Measurements from ENCODE around the gene THSD4.

- TF ChIP-seq CTCF (IDR thresholded peaks at IDR 0.05) = no peak
- TF ChIP-seq GATA3 (IDR thresholded peaks at IDR 0.05; ENCODE audit: borderline replicate concordance) = no peak; the same call in 1 of the 2 replicates
- no peak for TF ChIP-seq MYC (IDR thresholded peaks at IDR 0.05; ENCODE audit: borderline replicate concordance, low read length)
- no peak for TF ChIP-seq POLR2A (IDR thresholded peaks at IDR 0.05; ENCODE audit: low read length)
- TF ChIP-seq USF2 (IDR thresholded peaks at IDR 0.05) = no peak
- TF ChIP-seq RAD21 (conservative IDR thresholded peaks at IDR 0.05 in 1 of 2, IDR thresholded peaks at IDR 0.05 in 1 of 2) = no peak
- TF ChIP-seq MAX (IDR thresholded peaks at IDR 0.05) = peak; percentile 7
- no peak for TF ChIP-seq CHD2 (IDR thresholded peaks at IDR 0.05; ENCODE audit: low read length, partially characterized antibody)
- TF ChIP-seq FOSB (CRISPR knock-in tag; IDR thresholded peaks at IDR 0.05) = no peak
- TF ChIP-seq REST (IDR thresholded peaks at IDR 0.05) = no peak
- TF ChIP-seq NFE2L2 (conservative IDR thresholded peaks at IDR 0.05; ENCODE audit: low read length) = no peak
- no peak for TF ChIP-seq POLR2AphosphoS2 (conservative IDR thresholded peaks at IDR 0.05; ENCODE audit: low read length)
These were observed 181.0 kb downstream of the THSD4 start for GRCh38 chr15:71296315-71296679.

All from A549 (cell line).